Measurements from ENCODE around the gene CHRNA7. TPM values are rescaled to one million over a fixed set of nuclear protein-coding genes. Genes with fewer than 3 reads are reported as not detected.
"Not testable (repeated sequence)": the region's sequence is repeated elsewhere in the genome, so short reads cannot be mapped to it uniquely, and the experiment has no call there.

CHRNA7 gene
- polyA plus RNA-seq, 10 donors, result 1.0 to 3.4 (median 2.0) TPM

DNA sequence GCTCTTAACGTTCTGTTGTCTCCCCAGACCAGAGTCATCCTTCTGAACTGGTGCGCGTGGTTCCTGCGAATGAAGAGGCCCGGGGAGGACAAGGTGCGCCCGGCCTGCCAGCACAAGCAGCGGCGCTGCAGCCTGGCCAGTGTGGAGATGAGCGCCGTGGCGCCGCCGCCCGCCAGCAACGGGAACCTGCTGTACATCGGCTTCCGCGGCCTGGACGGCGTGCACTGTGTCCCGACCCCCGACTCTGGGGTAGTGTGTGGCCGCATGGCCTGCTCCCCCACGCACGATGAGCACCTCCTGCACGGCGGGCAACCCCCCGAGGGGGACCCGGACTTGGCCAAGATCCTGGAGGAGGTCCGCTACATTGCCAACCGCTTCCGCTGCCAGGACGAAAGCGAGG lies 137.6 kb downstream of the CHRNA7 start:
- not testable (repeated sequence) for DNase-seq

- not testable (repeated sequence) for DNase-seq
Measured at GRCh38 chr15:32180579-32180978, 150.3 kb downstream of the CHRNA7 start.

DNA sequence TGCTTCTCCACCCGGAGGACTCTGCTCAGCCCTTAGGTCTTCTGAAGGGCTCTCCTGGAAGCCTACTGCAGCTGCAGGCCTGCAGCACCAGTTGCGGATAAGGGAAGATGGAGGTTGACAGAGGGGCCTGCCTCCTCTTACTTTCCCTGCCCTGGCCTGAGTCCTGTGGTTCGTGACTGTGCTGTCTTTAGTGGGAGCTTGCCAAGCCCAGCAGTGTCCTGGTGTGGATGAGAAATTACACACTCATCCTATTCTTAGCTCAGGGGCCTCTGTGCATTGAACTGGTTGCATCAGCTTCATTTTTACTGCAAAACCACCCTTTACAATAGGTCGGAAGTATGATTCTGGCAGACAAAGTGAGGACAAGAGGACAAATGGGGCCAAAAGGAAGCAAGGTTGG lies 163.5 kb downstream of the CHRNA7 start:
- not testable (repeated sequence) for DNase-seq

DNA sequence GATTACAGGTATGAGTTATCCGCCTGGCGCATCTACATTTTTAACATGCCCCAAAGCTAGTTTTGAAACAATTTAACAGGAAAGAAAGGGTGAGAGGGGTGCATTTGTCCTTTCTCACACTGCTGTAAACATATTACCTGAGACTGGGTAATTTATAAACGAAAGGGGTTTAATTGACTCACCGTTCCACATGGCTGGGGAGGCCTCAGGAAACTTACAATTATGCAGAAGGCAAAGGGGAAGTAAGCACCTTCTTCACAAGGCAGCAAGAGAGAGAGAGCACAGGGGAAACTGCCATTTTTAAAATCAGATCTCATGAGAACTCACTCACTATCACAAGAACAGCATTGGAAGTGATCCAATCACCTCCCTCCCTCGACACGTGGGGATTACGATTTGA lies 165.9 kb downstream of the CHRNA7 start:
- DNase-seq, result not testable (repeated sequence)

GRCh38 chr15:32198938-32199337 lies 168.6 kb downstream of the CHRNA7 start:
- not testable (repeated sequence) for DNase-seq

- not testable (repeated sequence) for DNase-seq
Measured at GRCh38 chr15:32209081-32209480, 178.8 kb downstream of the CHRNA7 start.

DNA sequence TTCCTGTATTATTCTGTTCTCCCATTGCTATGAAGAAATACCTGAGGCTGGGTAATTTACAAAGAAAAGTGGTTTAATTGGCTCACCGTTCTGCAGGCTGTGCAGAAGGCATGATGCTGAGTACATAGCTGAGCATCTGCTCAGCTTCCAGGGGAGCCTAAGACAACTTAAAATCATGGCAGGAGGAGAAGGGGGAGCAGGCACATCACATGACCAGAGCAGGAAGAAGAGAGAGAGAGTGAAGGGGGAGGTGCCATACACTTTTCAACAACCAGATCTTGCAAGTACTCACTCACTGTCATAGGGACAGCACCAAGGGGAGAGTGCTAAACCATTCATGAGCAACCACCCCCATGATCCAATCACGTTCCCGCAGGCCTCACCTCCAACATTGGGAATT lies 188.4 kb downstream of the CHRNA7 start:
- no peak for DNase-seq

Other genes with a start within 250 kb of the CHRNA7 start
- gene OTUD7A, start 159.8 kb upstream of the CHRNA7 start, polyA plus RNA-seq (ENCODE audit: insufficient read length in 10 of 10), result under 1 TPM; 0.19 to 0.68 (median 0.33) TPM

Data from muscle of back (tissue), 11 donors.